Endometrium (tissue), 2 donors: ENCODE measurements around the gene DIMT1.

Experiments
- FAIRE-seq: peaks from 2 replicates; lab custom pipeline; 2012; peaks lifted over from hg19 to GRCh38; lab: Jason Lieb, UNC
- donor health status: control.
- donor health status: control.

DIMT1 gene

DNA sequence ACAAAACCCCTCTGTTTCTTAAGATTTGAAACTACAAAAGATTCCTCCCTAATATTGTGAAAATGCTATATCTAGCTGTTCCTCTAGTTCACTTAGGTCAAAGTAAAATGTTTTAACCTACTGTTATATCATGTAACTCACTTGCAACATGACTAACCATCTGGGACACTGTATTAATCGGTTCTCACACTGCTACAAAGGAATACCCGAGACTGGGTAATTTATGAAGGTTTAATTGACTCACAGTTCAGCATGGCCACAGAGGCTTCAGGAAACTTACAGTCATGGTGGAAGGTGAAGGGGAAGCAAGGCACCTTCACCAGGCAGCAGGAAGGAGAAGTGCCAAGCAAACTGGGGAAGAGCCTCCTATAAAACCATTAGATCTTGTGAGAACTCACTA is 34.7 kb downstream of the DIMT1 start:
- no peak for FAIRE-seq

DNA sequence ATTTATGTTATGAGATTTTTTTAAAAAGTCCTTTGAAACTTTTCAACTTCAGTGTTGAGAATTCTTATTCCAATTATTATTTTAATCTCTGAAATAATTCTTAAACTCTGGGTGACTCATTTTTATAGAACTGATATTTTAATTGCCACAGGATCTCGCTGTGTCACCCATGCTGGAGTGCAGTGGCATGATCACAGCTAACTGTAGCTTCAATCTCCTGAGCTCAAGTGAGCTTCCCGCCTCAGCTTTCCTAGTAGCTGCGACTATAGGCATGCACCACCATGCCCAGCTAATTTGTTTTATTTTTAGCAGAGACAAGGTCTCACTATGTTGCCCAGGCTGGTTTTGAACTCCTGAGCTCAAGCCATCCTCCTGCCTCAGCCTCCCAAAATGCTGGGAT is 41.0 kb downstream of the DIMT1 start:
- no peak for FAIRE-seq

DNA sequence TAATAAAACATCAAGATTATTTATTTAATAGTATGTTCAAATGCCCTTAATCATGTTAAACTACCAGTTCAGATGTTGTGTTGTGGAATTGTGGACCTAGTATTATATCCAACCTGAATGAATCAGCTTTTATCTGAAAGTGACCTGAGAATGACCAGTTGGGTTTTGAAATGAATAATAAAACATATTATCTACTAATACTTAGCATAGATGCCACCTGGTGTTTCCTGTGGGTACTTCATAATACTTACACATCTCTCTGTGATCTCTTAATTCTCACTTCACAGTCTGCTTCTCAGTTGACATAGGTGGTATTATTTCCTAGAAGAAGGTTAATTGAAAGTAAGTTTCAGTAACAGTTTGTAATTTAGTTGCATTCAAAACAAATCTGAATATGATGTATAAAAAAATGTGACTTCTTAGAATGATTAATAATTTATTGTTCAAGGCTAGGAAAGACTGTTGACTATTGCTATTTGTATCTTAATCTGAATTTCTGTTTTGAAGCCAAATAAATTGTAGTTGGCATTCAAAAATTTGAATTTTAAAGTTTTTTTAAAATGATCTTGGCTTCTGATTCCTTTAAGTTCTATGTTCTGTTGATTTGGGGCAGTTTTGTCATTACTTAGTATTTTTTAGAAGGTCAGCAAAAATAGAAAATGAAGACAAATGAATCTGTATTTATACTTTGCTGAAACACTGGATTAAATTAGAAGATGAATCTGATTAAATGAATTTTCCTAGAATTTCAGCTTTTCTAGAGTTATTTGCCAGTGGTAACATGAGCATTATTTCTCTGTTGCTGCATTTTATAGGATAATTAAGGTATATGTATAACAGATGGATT is 49.5 kb downstream of the DIMT1 start:
- FAIRE-seq = peak; percentile 81

DNA sequence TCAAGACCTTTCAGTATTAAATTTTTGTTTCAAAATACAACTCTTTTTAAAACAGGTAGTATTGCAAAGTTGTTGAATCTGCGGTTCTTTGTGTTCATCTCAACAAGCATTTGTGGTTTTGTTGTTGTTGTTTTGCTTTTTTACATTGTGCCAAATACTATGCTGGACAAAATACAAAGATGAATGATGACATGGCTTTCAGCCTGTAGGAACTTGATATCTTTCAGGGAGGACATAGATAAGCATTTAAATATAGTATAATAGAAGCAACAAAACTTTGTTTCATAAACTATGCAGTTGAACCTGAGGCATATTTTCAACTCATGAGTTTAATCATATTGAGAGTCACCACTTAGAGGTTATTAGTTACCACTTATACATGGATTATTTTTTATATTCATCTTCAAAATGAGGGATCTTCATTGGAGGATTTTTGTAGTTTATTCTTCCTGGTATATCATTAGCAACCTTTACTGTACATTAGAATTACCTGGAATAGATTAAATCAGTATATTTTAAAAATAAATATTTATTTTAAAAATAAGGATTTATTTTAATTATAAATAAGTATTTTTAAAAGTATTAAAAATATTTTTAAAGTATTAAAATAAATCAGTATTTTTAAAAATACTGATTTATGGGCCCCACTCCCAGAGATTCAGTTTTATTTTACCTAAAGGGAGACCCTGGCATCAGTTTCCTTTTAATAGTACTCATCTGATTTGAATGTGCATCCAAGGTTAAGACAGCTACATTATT is 54.8 kb downstream of the DIMT1 start:
- FAIRE-seq = peak; percentile 77

DNA sequence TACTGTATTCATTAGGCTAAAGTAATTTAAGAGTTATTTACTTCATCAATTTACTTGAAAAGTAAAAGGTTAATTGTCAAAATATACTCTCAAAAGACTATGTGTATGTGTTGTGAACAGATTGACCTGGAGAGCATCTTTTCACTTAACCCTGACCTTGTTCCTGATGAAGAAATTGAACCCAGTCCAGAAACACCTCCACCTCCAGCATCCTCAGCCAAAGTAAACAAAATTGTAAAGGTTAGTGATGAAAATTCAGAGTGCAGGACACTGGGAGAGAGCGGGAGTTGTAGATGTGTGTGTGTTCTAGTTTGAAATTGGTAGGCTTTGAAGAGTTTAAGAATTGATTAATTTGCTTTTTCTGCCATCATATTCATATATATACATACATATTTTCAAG is 55.8 kb downstream of the DIMT1 start:
- FAIRE-seq = no peak

DNA sequence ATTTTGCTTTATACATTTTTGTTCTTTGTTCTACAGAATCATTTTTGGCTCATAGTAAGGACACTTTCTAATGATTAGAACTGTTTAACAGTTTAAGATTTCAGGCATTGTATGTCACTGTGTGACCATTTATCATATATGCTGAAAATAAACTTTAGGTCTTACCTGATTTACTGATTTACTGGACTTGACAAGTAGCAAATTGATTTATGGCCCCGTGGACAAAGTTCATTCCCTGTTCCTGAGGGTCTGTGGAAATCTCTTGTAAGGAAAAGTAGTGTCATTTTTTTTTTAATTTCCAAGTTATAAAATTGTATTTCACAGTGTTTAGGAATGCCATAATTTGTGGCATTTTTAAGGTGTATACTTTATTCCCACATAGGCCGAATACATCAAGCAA is 57.0 kb downstream of the DIMT1 start:
- FAIRE-seq = no peak

DNA sequence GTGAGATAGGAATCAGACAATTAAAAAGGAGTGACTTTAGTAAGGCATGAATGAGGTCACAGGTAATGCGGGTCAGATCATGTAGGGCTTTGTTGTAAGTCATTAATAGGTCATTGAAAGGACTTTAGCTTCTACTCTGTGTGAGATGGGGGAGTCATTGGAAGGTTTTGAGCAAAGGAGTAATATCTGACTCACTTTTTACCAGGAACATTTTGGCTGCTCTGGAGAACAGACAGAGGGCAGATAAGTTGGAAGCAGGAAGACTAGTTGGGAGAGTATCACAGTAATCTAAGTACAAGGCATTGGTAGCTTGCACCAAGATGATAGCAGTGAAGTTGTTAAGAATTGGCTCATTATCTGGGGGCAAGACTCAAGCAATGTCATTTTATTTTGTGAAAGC is 60.3 kb downstream of the DIMT1 start:
- FAIRE-seq = no peak

DNA sequence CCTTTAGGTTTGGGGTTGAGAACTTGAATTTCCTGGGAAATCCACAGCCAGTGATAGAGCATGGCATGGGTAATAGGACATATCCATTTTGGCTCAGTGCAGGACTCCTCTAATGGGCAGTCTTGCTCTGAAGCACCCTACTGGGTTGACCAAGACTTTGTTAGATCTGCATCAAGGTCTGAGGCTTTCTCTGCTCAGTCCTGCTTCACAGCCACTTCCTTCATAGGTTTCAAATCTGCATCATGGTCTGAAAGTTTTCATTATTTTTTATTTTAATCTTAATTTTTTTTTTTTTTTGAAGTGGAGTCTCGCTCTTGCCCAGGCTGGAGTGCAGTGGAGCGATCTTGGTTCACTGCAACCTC is 61.2 kb downstream of the DIMT1 start:
- no peak for FAIRE-seq

DNA sequence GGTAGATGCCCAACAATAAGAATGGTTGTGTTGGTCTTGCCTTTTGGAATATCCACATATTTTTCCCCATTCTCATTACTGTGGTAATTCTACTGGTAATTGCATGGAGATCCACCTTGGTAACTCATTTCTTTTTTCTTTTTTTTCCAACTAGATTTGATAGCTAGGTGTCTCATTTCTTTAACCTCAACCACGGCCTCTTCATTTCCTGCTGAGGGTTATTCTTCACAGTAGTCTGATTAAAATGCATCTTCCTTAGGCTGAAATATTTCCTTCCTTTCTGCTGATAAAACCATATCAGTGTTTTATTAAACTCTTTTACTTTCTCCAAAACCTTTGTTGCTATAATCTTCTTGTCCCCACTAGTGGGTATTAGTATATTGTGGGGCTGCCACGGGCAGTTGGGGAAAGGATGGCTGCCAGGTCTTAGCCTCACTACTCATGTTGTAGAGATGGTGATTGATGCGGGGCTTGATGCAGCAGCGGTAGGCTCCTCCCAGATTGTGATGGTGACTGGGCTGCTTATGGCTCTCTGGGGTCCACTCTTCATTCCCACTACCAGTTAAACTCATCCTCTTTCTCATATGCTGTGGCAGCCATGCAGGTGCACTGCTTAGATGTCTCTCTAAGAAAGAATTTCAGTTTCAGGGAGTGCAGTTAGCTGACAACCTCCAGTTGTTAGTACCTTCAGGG is 61.8 kb downstream of the DIMT1 start:
- no peak for FAIRE-seq

DNA sequence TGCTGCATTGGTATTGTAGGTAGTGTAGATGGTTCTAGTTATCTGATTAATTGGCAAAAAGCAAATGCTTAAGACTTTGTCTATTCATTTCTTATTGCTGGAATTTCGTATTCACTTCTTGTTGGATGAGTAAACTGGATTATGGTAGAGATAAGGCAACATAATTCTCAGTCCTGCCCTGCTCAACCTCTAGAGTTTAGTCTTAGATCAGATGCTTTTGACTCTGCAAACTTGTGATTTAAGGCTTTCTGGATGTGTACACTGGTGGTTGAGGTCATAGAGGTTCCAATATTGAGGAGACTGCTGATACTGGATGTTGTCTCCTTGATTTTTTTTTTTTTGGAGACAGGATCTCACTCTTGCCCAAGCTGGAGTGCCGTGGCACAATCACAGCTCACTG is 62.7 kb downstream of the DIMT1 start:
- no peak for FAIRE-seq

DNA sequence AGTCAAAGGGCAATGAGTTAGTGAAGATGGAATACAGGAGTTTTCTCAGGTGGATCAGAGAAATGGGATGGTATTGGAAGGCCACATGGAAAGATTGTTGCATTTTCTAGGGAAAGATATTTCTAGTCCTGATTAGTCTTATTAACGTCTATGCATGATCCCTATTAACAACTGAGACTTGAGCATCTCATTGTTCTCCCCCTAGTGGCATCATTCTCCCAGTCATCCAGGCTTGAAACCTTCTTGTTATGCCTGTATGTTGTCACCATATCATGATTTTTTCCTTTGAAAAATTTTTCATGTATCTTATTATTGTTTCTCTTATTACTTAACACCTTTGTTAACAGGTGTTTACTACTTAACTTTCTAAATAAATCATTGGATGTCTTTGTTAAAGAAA is 63.3 kb downstream of the DIMT1 start:
- no peak for FAIRE-seq
